ENCODE measurements around the gene HCFC2. TPM values are rescaled to one million over a fixed set of nuclear protein-coding genes. Genes with fewer than 3 reads are reported as not detected.

HCFC2 gene
- total and polyA plus RNA-seq, 4 donors: 5.8 to 17.4 (median 9.9) TPM

GRCh38 chr12:104048811-104049210 lies 15.5 kb upstream of the HCFC2 start:
- H3K4me1 ChIP-seq (ENCODE audit: control insufficient read depth in 4 of 4, insufficient read depth in 4 of 4, low read length in 3 of 4): peaks cover 0 to 9% (median 3%) of the 10 kb centered on the region in 4 donors

GRCh38 chr12:104049278-104049902 lies 14.9 kb upstream of the HCFC2 start:
- Histone ChIP-seq H3K4me3 (ENCODE audit: low read depth in 1 of 3, low read length in 3 of 3) (peak overlapping the region in 1 of 3 donors; percentile 34), H3K27me3 (ENCODE audit: control insufficient read depth in 4 of 4, insufficient read depth in 4 of 4, low read length in 3 of 4) (peaks cover 0 to 7% (median 2%) of the 10 kb centered on the region in 4 donors), H3K27ac (ENCODE audit: low read depth in 1 of 2, low read length in 2 of 2) (no peak overlapping the region), H3K4me1 (ENCODE audit: control insufficient read depth in 4 of 4, insufficient read depth in 4 of 4, low read length in 3 of 4) (peaks cover 0 to 9% (median 3%) of the 10 kb centered on the region in 4 donors), H3K36me3 (ENCODE audit: control insufficient read depth in 4 of 4, insufficient read depth in 3 of 4, low read depth in 1 of 4, low read length in 3 of 4) (no peaks in the 10 kb centered on the region), H3K9me3 (ENCODE audit: control insufficient read depth in 4 of 4, low read length in 3 of 4) (no peaks in the 10 kb centered on the region), H3K9ac (ENCODE audit: low read depth in 1 of 2, low read length in 2 of 2) (no peak overlapping the region)
- TF ChIP-seq FOXA1 (IDR thresholded peaks at IDR 0.05) (no peak), SP1 (IDR thresholded peaks at IDR 0.05) (no peak)
- DNase-seq (ENCODE audit: low spot score): no peak
- 40% methylated on average over 9 of the region's 9 CpGs for WGBS

More at GRCh38 chr12:104048811-104049210, 15.5 kb upstream of the HCFC2 start:
- no peak overlapping the region for H3K9ac ChIP-seq (ENCODE audit: low read depth in 1 of 2, low read length in 2 of 2)
- no peak for DNase-seq (ENCODE audit: low spot score)
- no peak overlapping the region for H3K4me3 ChIP-seq (ENCODE audit: low read depth in 1 of 3, low read length in 3 of 3)
- TF ChIP-seq FOXA1 (IDR thresholded peaks at IDR 0.05) (no peak), RAD21 (IDR thresholded peaks at IDR 0.05) (no peak), FOXA2 (IDR thresholded peaks at IDR 0.05) (no peak), MAX (IDR thresholded peaks at IDR 0.05) (no peak)
- 89% methylated on average over 3 of the region's 3 CpGs for WGBS
- no peak overlapping the region for H3K27ac ChIP-seq (ENCODE audit: low read depth in 1 of 2, low read length in 2 of 2)
- H3K27me3 ChIP-seq (ENCODE audit: control insufficient read depth in 4 of 4, insufficient read depth in 4 of 4, low read length in 3 of 4): peaks cover 0 to 7% (median 2%) of the 10 kb centered on the region in 4 donors
- no peaks in the 10 kb centered on the region for H3K9me3 ChIP-seq (ENCODE audit: control insufficient read depth in 4 of 4, low read length in 3 of 4)
- H3K36me3 ChIP-seq (ENCODE audit: control insufficient read depth in 4 of 4, insufficient read depth in 3 of 4, low read depth in 1 of 4, low read length in 3 of 4): no peaks in the 10 kb centered on the region

GRCh38 chr12:104049903-104050356 lies 14.4 kb upstream of the HCFC2 start, which contains the start of gene GLT8D2:
GLT8D2 (minus strand) TSS chr12:104050187; CDS start chr12:104019648, 30,539 bp downstream.
- WGBS: 5% methylated on average over 24 of the region's 24 CpGs

GRCh38 chr12:104050436-104050835 lies 13.9 kb upstream of the HCFC2 start:
- TF ChIP-seq NR2F2 (IDR thresholded peaks at IDR 0.05) (no peak), YY1 (IDR thresholded peaks at IDR 0.05) (no peak)
- no peaks in the 10 kb centered on the region for H3K36me3 ChIP-seq (ENCODE audit: control insufficient read depth in 4 of 4, insufficient read depth in 3 of 4, low read depth in 1 of 4, low read length in 3 of 4)
- no peak overlapping the region for H3K9ac ChIP-seq (ENCODE audit: low read depth in 1 of 2, low read length in 2 of 2)
- H3K4me1 ChIP-seq (ENCODE audit: control insufficient read depth in 4 of 4, insufficient read depth in 4 of 4, low read length in 3 of 4): peaks cover 0 to 9% (median 3%) of the 10 kb centered on the region in 4 donors
- H3K27me3 ChIP-seq (ENCODE audit: control insufficient read depth in 4 of 4, insufficient read depth in 4 of 4, low read length in 3 of 4): peaks cover 0 to 7% (median 2%) of the 10 kb centered on the region in 4 donors
- peak overlapping the region in 1 of 3 donors; percentile 34 for H3K4me3 ChIP-seq (ENCODE audit: low read depth in 1 of 3, low read length in 3 of 3)
- no peak overlapping the region for H3K27ac ChIP-seq (ENCODE audit: low read depth in 1 of 2, low read length in 2 of 2)
- H3K9me3 ChIP-seq (ENCODE audit: control insufficient read depth in 4 of 4, low read length in 3 of 4): no peaks in the 10 kb centered on the region
- no peak for DNase-seq (ENCODE audit: low spot score)
- WGBS: 62% methylated on average over 3 of the region's 3 CpGs

More at GRCh38 chr12:104049903-104050356, 14.4 kb upstream of the HCFC2 start, which contains the start of gene GLT8D2:
- no peak within 1 kb of the TSS for H3K9ac ChIP-seq (ENCODE audit: low read depth in 1 of 2, low read length in 2 of 2)
- DNase-seq (ENCODE audit: low spot score): no peak
- H3K4me1 ChIP-seq (ENCODE audit: control insufficient read depth in 4 of 4, insufficient read depth in 4 of 4, low read length in 3 of 4): peaks cover 0 to 9% (median 3%) of the 10 kb centered on the region in 4 donors
- H3K9me3 ChIP-seq (ENCODE audit: control insufficient read depth in 4 of 4, low read length in 3 of 4): no peaks in the 10 kb centered on the region
- H3K4me3 ChIP-seq (ENCODE audit: low read depth in 1 of 3, low read length in 3 of 3): peak within 1 kb of the TSS in 1 of 3 donors; percentile 34
- TF ChIP-seq SP1 (IDR thresholded peaks at IDR 0.05) (no peak), HNF4G (IDR thresholded peaks at IDR 0.05) (no peak), HNF4A (conservative IDR thresholded peaks at IDR 0.05) (no peak), RAD21 (IDR thresholded peaks at IDR 0.05) (peak in 1 of 2 donors; percentile 9), ATF3 (IDR thresholded peaks at IDR 0.05) (no peak), MAX (IDR thresholded peaks at IDR 0.05) (no peak), FOXA2 (IDR thresholded peaks at IDR 0.05) (no peak)
- H3K27me3 ChIP-seq (ENCODE audit: control insufficient read depth in 4 of 4, insufficient read depth in 4 of 4, low read length in 3 of 4): peaks cover 0 to 7% (median 2%) of the 10 kb centered on the region in 4 donors
- no peak within 1 kb of the TSS for H3K27ac ChIP-seq (ENCODE audit: low read depth in 1 of 2, low read length in 2 of 2)
- H3K36me3 ChIP-seq (ENCODE audit: control insufficient read depth in 4 of 4, insufficient read depth in 3 of 4, low read depth in 1 of 4, low read length in 3 of 4): no peaks in the 10 kb centered on the region

Data from liver (tissue), 9 donors.